ENCODE data around the gene MMP14. TPM values are rescaled to one million over a fixed set of nuclear protein-coding genes. Genes with fewer than 3 reads are reported as not detected.

The MMP14 gene
- total and polyA plus RNA-seq, 2 of the 13 experiments (the other 11 are each of a cell fraction or from before 2014, with no cell fraction given): 5.2 to 9.8 TPM

GRCh38 chr14:22837114-22837749, 847 bp downstream of the MMP14 start (continued):
- TF ChIP-seq, protein P1, sequence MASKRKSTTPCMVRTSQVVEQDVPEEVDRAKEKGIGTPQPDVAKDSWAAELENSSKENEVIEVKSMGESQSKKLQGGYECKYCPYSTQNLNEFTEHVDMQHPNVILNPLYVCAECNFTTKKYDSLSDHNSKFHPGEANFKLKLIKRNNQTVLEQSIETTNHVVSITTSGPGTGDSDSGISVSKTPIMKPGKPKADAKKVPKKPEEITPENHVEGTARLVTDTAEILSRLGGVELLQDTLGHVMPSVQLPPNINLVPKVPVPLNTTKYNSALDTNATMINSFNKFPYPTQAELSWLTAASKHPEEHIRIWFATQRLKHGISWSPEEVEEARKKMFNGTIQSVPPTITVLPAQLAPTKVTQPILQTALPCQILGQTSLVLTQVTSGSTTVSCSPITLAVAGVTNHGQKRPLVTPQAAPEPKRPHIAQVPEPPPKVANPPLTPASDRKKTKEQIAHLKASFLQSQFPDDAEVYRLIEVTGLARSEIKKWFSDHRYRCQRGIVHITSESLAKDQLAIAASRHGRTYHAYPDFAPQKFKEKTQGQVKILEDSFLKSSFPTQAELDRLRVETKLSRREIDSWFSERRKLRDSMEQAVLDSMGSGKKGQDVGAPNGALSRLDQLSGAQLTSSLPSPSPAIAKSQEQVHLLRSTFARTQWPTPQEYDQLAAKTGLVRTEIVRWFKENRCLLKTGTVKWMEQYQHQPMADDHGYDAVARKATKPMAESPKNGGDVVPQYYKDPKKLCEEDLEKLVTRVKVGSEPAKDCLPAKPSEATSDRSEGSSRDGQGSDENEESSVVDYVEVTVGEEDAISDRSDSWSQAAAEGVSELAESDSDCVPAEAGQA (IDR thresholded peaks at IDR 0.05; ENCODE audit: low read depth): 0 out of 2 replicates have a peak, but pooled peaks have one; percentile 44
- TF ChIP-seq, protein P1 (CRISPR knock-in tag; IDR thresholded peaks at IDR 0.05; ENCODE audit: borderline replicate concordance): no peak; the same call in 1 of the 2 replicates
- TF ChIP-seq ZNF331 (CRISPR knock-in tag; IDR thresholded peaks at IDR 0.05) (peak; percentile 26; the same call in 1 of the 2 replicates), ZFP90 (CRISPR knock-in tag; IDR thresholded peaks at IDR 0.05; ENCODE audit: borderline replicate concordance) (peak; percentile 15), SATB2 (CRISPR knock-in tag; IDR thresholded peaks at IDR 0.05) (peak; percentile 43; the same call in 1 of the 2 replicates), KLF12 (CRISPR knock-in tag; IDR thresholded peaks at IDR 0.05; ENCODE audit: borderline replicate concordance) (no peak), ESRRA (CRISPR knock-in tag; IDR thresholded peaks at IDR 0.05; ENCODE audit: low read depth) (peak; percentile 37; the same call in 1 of the 2 replicates), U2AF1 (optimal IDR thresholded peaks at IDR 0.05; ENCODE audit: low read depth, low read length) (no peak), ZGPAT (CRISPR knock-in tag; IDR thresholded peaks at IDR 0.05) (peak; percentile 67; the same call in 1 of the 2 replicates), SMAD1 (CRISPR knock-in tag; IDR thresholded peaks at IDR 0.05; ENCODE audit: borderline replicate concordance, low read depth) (peak; percentile 84; the same call in 1 of the 2 replicates), TFDP1 (CRISPR knock-in tag; IDR thresholded peaks at IDR 0.05; ENCODE audit: borderline replicate concordance) (peak; percentile 80; the same call in 1 of the 2 replicates), NRL (CRISPR knock-in tag; IDR thresholded peaks at IDR 0.05; ENCODE audit: borderline replicate concordance) (peak; percentile 78; the same call in 1 of the 2 replicates), AGO1 (IDR thresholded peaks at IDR 0.05; ENCODE audit: low read depth, low read length, poor library complexity, severe bottlenecking) (peak; percentile 59), ZNF138 (CRISPR knock-in tag; IDR thresholded peaks at IDR 0.05; ENCODE audit: low read depth) (peak; percentile 53), REPIN1 (CRISPR knock-in tag; IDR thresholded peaks at IDR 0.05; ENCODE audit: borderline replicate concordance, low read depth) (peak; percentile 50)
- TF ChIP-seq, protein P2, sequence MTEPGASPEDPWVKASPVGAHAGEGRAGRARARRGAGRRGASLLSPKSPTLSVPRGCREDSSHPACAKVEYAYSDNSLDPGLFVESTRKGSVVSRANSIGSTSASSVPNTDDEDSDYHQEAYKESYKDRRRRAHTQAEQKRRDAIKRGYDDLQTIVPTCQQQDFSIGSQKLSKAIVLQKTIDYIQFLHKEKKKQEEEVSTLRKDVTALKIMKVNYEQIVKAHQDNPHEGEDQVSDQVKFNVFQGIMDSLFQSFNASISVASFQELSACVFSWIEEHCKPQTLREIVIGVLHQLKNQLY (CRISPR knock-in tag; IDR thresholded peaks at IDR 0.05): 0 out of 2 replicates have a peak, but pooled peaks have one; percentile 19
- TF ChIP-seq, protein P3, sequence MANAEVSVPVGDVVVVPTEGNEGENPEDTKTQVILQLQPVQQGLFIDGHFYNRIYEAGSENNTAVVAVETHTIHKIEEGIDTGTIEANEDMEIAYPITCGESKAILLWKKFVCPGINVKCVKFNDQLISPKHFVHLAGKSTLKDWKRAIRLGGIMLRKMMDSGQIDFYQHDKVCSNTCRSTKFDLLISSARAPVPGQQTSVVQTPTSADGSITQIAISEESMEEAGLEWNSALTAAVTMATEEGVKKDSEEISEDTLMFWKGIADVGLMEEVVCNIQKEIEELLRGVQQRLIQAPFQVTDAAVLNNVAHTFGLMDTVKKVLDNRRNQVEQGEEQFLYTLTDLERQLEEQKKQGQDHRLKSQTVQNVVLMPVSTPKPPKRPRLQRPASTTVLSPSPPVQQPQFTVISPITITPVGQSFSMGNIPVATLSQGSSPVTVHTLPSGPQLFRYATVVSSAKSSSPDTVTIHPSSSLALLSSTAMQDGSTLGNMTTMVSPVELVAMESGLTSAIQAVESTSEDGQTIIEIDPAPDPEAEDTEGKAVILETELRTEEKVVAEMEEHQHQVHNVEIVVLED (CRISPR knock-in tag; IDR thresholded peaks at IDR 0.05; ENCODE audit: borderline replicate concordance): peak; percentile 58; the same call in 1 of the 2 replicates
